Retinal pigment epithelial cell (primary cell): ENCODE results near the gene SNRPA.

ENCODE experiments used
- DNase-seq: peaks from one replicate; pipeline ENCODE4 v3.0.0-alpha.2; 2010; ENCODE audit warnings: low read depth
- H3K4me3 ChIP-seq: 2 replicates; pipeline ENCODE4 v1.5.1; 2011; ENCODE audit warnings: mild to moderate bottlenecking, low read length, control low read depth, moderate library complexity
- CTCF ChIP-seq: conservative IDR thresholded peaks from 2 replicates; pipeline ENCODE4 v1.5.1; 2011; ENCODE audit warnings: low read depth, low read length, control low read depth, inconsistent platforms

SNRPA gene

GRCh38 chr19:40804783-40805242, 53.8 kb downstream of the SNRPA start:
- DNase-seq = no peak
- peak; percentile 38 for TF ChIP-seq CTCF
- no peak overlapping the region for H3K4me3 ChIP-seq

- no peak for DNase-seq
- H3K4me3 ChIP-seq = no peak overlapping the region
- no peak for TF ChIP-seq CTCF
Observed at GRCh38 chr19:40805258-40805868, 54.4 kb downstream of the SNRPA start.

- no peak overlapping the region for H3K4me3 ChIP-seq
- peak; percentile 91 for TF ChIP-seq CTCF
- DNase-seq = peak; percentile 88
Observed at GRCh38 chr19:40806423-40807146, 55.6 kb downstream of the SNRPA start.

GRCh38 chr19:40807147-40808020, 56.4 kb downstream of the SNRPA start:
- TF ChIP-seq CTCF = peak; percentile 47
- DNase-seq = no peak
- no peak overlapping the region for H3K4me3 ChIP-seq

GRCh38 chr19:40808021-40808325, 57.0 kb downstream of the SNRPA start:
- H3K4me3 ChIP-seq = no peak overlapping the region
- no peak for TF ChIP-seq CTCF
- no peak for DNase-seq

GRCh38 chr19:40808497-40808896, 57.5 kb downstream of the SNRPA start:
- no peak overlapping the region for H3K4me3 ChIP-seq
- TF ChIP-seq CTCF = no peak
- DNase-seq = no peak
